ENCODE data around the gene TLE6.
"Not testable (repeated sequence)": the region's sequence is repeated elsewhere in the genome, so short reads cannot be mapped to it uniquely, and the experiment has no call there.

Gene TLE6

DNA sequence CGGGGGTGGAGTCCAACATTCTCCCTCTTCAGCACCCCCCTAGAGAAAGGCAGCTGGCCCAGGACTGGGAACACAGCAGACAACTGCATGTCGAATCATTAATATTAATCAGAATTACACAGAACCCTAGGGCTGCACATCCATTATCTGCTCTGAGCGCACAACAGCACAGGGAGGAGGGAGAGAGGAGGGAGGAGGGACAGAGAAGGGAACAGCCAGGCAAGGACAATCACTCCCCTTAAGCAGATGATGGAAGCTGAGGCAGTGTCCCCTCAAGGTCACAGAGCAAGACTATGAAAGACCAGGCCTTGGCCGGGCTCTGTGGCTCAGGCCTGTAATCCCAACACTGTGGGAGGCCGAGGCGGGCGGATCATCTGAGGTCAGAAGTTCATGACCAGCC is 25.7 kb downstream of the TLE6 start:
- DNase-seq (ENCODE audit: low read depth in 2 of 2): no peak

DNA sequence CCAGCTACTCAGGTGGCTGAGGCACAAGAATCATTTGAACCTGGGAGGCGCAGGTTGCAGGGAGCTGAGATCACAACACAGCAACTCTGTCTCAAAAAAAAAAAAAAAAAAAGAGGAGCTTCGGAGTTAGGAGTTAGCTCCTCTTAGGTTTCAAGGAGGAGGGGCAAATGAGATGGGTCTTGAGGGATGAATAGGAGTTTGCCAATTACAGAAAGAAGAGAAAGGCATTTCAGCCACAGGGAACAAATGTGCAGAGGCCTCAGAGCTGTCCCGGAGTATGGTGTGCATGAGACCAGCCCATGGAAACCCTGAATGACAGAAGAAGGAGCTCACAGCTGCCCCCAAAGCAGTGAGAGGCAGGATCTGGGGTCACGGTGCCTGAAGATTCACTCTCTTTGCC is 27.2 kb downstream of the TLE6 start:
- DNase-seq (ENCODE audit: low read depth in 2 of 2): no peak

DNA sequence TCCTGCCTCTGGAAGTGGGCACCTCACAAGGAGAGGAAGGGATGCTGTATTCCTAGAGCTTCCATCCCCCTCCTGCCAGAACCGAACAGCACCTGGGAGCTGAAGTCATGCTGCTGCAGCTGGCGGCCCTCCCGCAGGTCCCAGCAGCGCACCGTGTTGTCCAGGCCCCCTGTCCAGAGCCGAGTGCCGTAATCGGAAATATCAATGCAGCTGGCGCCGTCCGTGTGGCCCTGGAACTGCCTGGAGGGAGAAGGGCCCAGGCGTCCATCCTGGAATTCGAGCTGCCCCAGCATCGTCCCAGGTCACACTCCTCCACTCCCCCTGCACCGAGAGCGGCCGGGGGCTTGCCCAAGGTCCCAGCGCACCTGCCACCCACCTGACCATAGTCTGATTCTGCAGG is 28.0 kb downstream of the TLE6 start:
- DNase-seq (ENCODE audit: low read depth in 2 of 2): no peak

DNA sequence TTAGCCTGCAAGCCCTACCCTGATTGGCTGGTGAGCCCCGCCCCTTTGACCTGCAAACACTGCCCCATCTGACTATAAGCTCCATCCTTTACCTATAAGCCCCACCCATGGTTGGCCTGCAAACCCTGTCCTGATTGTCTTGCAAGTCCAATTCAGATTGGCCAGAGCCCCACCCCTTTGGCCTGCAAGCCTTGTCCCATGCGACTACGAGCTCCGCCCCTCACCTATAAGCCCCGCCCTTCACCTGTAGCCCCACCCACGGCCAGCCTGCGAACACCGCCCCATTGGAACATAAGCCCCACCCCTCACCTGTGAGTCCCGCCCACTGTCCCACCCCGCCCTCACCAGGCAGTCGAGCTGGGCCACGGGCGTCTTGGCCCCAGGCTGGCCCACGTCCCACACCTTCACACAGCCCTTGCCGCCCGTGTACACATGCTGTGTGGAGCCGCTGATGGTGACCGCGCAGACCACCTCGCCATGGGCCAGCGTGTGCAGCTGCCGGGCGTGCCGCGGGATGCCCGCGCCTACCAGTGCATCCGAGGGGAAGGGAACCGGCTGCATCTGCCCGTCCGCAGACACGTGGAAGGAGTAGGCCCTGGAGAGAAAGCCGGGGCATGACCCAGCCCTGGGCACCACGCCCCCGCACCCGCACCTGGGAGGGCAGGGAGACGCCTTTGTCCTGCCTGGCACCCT is 28.9 kb downstream of the TLE6 start:
- DNase-seq (ENCODE audit: low read depth in 2 of 2): no peak

DNA sequence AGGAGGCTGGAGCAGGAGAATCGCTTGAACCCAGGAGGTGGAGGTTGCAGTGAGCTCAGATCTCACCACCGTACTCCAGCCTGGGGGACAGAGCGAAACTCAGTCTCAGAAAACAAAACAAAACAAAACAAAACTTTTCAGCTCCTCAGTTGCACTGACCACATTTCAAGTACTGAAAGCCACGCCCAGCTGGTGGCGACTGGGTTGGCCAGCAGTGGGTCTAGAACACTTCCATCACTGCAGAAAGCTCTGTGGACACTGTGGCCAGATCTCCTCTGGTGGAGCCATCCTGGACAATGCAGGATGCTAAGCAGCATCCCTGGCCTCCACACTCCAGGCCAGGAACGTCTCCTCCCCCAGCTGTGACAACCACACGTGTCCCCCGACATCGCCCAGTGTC is 30.6 kb downstream of the TLE6 start:
- no peak for DNase-seq (ENCODE audit: low read depth in 2 of 2)

DNA sequence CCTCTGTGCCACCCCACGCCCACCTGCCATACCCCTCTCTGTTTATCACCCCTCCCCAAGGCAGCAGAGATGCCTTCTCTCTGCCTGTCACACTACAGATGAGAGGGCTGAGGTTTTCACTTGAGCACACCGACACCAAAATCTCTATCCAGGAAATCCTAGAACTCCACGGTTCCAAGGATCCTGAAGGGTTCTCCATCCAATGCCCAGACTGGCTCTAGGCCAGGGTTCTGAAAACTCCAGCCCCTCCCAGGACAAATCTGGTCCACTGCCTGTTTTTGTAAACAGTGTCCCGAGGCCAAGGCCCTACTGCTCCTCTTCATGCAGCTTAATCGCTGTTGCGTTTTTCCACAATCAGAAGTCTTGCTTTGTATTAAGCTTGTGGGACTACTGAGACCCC is 31.6 kb downstream of the TLE6 start:
- no peak for DNase-seq (ENCODE audit: low read depth in 2 of 2)

DNA sequence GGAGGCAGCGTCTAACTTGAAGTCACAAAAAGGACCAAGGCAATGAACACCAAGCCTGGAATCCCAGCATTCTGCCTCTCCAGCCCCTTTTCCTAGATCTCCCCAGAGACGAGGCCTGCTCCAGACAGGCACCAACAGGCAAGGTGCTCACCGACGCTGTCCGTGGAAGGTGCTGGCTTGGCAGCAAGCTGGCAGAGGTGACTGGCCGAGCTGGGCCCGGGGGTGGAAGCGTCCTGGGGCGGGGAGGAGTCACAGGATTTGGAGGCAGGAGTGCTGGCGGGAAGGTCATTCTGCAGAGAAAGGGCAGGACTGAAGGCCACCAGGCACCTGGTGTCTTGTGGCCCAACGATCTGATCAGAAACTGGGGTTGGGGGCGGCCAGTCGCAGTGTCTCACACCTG is 33.5 kb downstream of the TLE6 start:
- DNase-seq (ENCODE audit: low read depth in 2 of 2): no peak

DNA sequence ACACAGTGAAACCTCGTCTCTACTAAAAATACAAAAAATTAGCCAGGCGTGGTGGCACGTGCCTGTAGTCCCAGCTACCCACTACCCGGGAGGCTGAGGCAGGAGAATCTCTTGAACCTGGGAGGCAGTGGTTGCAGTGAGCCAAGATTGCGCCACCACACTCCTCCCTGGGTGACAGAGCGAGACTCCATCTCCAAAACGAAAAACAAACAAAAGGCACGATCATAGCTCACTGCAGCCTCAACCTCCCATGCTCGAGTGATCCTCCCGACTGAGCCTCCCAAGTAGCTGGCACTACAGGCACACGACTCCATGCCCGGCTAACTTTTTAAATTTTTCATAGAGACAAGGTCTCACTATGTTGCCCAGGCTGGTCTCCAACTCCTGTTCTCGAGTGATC is 34.7 kb downstream of the TLE6 start:
- not testable (repeated sequence) for DNase-seq (ENCODE audit: low read depth in 2 of 2)

DNA sequence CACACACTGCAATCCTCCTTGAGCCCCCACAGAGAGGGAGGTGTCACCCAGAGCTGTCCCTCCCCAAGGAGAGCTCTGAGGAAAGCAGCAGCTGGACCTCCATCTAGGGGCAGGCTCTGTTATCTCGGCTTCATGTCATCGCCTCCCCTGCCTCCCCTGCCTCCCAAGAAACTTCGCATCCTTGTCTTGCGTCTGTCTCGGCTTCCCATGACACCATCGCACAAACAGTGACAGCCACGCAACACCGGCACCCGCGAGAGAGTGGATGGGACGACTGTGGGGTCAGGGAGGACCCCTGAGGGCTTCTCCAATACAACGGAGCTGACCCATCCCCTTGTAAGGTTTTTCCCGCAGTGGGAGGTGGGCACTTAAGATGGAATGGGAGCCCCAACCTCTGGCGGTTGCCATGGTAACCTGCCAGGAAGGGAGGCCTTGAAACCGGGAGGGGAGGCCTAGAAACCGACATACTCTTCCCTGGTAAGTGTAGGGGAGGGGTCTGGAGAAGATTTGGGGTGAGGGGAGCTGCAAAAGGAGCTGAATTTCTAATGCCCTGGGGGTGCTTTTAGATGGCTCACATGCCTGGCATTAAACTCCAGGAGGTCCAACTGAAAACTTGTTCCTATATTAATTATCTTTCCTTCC is 35.4 kb downstream of the TLE6 start:
- no peak for DNase-seq (ENCODE audit: low read depth in 2 of 2)

DNA sequence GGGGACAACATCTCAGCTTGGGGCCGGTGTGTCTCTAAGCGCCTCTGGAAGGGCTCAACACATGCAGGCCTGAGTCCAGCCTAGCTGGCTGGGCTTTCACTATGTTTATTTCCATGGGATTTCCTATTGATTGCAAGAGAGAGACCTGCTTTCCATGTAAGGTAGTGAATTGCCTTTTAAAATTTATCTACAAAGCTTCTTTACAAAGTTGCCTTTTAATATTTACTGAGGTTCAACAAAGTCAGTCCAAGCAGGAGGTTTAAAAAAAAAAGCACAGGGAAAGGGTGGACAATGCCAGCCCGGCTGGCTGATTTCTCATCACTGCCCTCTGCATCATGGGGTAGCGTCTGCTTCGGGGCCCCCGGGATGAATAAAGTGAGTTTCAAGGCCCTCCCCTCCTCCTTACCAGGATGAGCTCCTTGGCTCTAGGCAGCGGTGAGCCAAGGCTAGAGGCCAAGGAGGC is 35.9 kb downstream of the TLE6 start:
- no peak for DNase-seq (ENCODE audit: low read depth in 2 of 2)

DNA sequence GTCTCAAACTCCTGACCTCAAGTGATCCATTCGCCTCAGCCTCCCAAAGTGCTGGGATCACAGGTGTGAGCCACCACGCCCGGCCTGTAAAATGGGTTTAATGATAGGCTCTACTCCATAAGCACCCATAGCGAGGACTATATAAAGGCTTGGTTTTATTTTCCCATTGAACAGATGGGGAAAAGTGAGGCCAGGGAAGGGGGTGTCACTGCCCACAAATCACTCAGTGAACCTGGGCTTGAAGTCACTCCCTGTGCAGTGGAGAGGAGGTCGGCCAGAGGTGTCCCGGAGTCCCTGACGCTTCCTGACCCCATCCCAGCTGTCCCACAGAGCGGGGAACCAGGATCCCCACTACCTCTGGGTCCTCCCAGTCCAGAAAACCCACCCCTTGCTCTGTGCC is 36.8 kb downstream of the TLE6 start:
- DNase-seq (ENCODE audit: low read depth in 2 of 2): no peak

DNA sequence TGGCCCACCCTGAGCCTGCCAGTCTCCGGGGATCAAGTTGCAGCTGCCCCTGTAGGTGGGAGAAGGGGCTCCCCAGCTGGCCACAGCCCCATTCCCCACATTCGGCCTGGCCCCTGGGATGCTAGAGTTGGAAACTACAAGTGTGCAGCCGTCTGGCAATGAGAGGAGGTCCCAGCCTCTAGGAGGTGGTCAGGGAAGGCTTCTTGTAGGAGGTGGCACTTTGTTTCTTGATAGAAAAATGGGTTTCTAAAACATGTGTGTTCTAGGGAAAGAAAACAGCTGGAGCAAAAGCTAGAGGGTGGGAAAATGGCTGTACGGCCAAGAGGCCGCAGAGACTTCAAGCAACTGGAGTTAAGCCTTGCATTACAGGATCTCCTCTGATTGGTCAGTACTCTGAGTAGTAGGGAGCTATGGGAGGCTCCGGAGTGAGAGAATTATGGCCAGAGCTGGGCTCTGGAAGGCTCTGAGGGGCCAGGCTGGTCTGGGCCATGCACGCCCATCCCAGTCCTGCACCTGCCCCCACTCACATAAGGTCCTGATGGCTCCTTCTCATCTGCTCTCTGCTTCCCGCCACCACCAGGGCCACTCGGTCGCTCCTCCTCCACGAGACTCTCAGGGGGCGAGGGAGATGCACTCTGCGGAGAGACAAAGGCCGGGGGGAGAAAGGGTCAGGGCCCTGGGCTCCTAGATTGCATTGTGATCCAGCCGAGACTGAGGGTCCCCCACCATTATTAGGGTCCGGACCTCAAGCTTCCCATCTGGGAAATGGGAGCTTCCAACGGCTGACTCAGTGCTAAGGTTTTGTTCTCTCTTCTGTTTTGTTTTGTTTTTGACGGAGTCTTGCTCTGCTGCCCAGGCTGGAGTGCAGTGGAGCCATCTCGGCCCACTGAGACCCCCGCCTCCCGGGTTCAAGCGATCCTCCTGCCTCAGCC is 38.0 kb downstream of the TLE6 start:
- DNase-seq (ENCODE audit: low read depth in 2 of 2): no peak

DNA sequence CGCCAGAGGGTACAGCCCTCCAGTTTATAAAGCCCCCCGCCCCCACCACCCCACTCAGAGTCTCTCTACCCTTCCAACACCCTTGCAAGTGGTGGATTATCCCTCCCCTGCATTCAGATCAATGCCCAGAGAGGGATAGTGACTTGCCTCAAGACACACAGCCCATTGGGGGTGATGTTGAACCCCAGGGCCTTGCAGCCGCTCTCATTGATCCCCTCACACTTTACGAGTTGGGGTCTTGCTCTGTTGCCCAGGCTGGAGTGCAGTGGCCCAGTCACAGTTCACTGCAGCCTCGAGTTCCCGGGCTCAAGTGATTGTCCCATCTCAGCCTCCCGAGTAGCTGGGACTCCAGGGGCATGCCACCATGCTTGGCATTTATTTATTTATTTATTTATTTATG is 40.6 kb downstream of the TLE6 start:
- DNase-seq (ENCODE audit: low read depth in 2 of 2): no peak

DNA sequence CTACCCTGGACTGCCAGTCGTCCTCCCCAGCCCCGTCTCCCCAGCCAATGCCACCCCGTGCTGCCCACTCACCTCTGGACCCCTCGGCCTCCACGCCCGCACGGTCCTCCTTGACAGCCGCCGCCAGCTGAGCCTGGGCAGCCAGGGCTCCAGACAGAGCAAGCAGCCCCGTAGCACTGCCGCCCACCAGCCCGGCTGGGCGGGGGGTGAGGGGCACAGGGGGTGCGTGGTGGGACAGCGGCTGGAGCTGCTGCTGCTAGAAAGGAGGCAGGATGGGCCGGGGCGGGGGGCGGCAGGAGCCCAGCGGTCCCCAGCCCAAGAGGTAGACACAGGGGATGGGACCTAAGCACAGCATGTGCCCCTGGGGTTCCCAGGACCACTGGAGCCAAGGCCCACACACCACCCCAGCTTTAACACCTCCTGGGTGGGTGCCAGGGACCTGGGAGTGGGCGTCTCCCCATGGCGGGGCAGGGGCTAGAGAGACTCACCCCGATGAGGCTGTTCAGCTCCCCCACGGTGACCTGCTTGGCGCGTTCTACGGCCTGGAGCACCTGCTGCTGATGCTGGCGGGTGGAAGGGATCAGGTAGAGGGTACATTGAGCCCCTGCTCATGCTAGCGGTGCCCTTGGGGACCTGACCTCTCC is 42.0 kb downstream of the TLE6 start:
- DNase-seq (ENCODE audit: low read depth in 2 of 2): no peak

DNA sequence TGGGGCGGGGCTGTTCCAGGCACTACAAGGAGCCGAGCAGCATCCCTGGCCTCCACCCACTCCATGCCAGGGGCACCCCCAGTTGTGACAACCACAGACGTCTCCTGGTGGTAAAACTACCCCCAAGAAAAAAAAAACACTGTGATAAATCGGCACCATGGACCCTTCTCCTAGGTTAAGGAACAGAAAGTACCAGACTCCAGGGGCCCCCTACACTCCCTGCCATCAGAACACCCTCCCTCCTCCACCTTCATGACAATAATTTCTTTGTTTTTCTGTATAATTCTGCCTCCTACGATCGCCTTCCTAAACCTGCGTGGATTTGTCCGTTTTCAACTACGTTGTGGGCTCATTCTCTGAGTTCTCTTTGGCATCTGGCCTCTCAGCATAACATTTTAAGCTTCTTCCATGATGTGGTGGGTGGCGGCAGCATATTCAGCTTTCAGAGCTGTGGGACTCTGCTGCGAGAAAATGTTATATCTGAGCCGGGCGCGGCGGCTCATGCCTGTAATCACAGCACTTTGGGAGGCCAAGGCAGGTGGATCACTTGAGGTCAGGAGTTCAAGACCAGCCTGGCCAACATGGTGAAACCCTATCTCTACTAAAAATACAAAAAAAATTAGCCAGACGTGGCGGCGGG is 43.1 kb downstream of the TLE6 start:
- DNase-seq (ENCODE audit: low read depth in 2 of 2): no peak

DNA sequence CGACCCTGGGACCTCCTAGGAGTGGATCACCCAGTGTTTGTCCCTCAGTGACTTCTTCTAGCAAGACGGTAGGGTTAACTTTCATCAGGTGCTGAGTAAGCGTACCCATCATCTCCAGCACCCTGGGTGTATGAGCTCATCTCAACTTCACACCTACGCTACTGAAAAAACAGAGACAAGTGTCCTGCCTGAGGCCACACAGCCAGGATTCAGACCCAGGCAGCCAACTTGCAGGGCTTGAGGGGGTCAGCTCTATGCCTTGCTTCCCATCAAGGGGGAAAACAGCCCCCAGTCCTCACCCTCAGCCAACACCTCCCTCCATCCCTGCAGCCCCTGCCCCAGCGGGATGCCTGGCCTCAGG is 47.1 kb downstream of the TLE6 start:
- DNase-seq (ENCODE audit: low read depth in 2 of 2): no peak

DNA sequence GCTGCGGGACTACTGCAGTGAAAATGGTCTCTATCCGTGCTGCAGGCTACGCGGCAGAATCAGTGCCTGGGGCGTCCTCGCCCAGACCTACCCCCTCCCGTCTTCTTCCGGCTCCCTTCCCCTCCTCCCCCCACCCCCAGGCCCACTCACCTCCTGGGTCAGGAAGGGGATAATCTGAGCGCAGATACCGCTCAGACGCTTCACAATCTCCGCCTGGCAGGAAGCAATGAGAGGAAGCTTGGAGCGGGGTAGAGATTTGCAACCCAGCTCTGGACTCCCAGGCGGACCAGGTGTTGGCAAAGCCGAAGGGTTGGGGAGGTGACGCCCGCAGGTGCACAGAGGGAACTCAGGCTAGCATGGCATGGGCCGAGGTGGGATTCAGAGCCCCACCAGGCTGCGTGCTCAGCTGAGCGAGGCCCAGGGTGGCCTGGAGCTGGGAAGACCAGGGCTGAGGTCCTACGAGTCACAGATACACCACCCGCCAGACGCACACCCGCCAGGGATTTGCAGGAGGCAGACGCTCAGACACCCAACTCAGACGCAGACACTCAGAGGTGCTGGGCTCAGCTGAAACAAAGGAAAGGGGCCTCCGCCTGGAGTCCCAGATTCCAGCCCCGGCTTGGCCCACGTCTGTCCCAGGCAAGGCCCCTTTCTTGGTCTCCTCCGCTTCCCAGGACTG is 47.6 kb downstream of the TLE6 start:
- DNase-seq (ENCODE audit: low read depth in 2 of 2): no peak

DNA sequence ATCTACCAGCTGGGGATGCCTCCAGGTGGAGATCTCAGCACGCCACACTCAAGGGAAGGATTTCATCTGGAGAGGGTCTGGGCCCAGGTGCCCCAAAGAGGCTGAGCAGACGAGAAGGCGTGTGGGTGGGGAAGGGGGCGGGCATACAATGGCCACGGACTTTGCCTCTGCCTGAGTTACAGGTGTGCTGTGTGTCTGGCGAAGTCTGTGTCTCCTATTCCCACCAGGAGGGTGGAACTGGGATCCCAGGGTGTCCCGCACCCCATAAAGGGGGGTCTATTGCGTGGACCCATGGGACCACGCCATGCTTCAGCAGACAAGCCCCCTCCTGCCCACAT is 48.2 kb downstream of the TLE6 start:
- DNase-seq (ENCODE audit: low read depth in 2 of 2): no peak

DNA sequence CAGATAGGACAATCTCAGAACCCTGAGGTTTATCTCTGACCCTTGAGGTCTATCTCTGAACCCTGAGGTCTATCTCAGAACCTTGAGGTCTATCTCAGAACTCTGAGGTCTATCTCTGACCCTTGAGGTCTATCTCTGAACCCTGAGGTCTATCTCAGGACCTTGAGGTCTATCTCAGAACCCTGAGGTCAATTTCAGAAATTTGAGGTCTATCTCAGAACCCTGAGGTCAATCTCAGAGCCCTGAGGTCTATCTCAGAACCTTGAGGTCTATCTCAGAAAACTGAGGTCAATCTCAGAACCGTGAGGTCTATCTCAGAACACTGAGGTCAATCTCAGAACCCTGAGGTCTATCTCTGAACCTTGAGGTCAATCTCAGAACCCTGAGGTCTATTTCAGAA is 49.4 kb downstream of the TLE6 start:
- DNase-seq (ENCODE audit: low read depth in 2 of 2): no peak

DNA sequence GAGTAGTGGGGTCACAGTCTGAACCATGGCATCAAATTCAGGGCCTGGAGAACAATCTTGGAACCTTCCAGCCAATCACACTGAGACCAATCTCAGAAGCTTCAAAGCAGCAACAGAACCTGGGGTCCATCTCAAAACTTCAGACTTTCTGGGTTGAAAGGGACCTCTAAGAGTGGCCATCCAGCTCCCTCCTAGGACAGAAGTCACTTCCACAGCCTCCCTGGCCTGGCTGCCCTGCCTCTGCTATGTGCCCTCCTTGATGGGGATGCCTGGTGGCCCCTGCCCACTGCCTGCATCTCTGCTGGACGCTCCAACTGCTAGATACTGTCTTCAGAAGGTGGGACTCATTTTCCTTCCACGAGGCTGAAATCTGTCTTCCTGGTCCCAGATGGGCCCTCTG is 49.9 kb downstream of the TLE6 start:
- no peak for DNase-seq (ENCODE audit: low read depth in 2 of 2)

DNA sequence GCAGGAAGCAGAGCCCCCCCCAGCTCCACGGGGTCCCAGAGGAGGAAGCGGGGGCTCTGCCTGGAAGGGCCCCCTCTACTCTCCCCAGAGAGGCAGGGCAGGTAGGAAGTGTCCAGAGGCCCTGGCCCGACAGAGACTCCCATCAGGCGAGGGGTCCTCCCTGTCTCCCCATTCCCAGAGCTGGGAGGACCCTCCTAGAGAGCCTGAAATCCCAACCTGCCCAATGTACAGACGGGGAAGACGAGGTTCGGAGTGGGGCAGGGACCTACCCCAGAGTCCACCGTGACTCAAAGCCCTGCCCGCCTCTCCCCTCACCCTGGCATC is 50.6 kb downstream of the TLE6 start:
- no peak for DNase-seq (ENCODE audit: low read depth in 2 of 2)
